Progenitor cell of endocrine pancreas (in vitro differentiated cells): Measurements from ENCODE around the gene TTC33. TPM values are rescaled to one million over a fixed set of nuclear protein-coding genes. Genes with fewer than 3 reads are reported as not detected.

Experiments
- DNase-seq: peaks from one replicate; pipeline ENCODE4 v3.0.0; 2021; ENCODE audit warnings: low spot score; ENCODE audit not compliant: unreplicated experiment
- H3K27ac Mint-ChIP-seq: 2 replicates; pipeline ENCODE4 v1.8.0; 2021; ENCODE audit warnings: mild to moderate bottlenecking, moderate library complexity, mixed read lengths
- H3K27me3 Mint-ChIP-seq: 2 replicates; pipeline ENCODE4 v1.8.0; 2021; ENCODE audit warnings: mixed read lengths
- H3K36me3 Mint-ChIP-seq: 2 replicates; pipeline ENCODE4 v1.8.0; 2022; ENCODE audit warnings: mixed read lengths; ENCODE audit not compliant: insufficient read depth
- H3K4me1 Mint-ChIP-seq: 2 replicates; pipeline ENCODE4 v1.8.0; 2021; ENCODE audit warnings: low read depth, mixed read lengths
- H3K4me3 Mint-ChIP-seq: 2 replicates; pipeline ENCODE4 v1.8.0; 2021; ENCODE audit warnings: low read depth, mild to moderate bottlenecking, moderate library complexity, mixed read lengths
- H3K9me3 Mint-ChIP-seq: 2 replicates; pipeline ENCODE4 v1.8.0; 2021; ENCODE audit warnings: low read depth, mixed read lengths
- CTCF ChIP-seq: fragments of 200-600 bp; sonication (generic); IDR thresholded peaks from one replicate; pipeline ENCODE4 v1.5.0; 2021; ENCODE audit warnings: antibody characterized with exemption, mild to moderate bottlenecking; ENCODE audit not compliant: unreplicated experiment
- total RNA-seq: library from RNA; stranded (reverse); gene quantifications from 2 replicates; pipeline ENCODE4 v1.2.1, GENCODE V29; 2021

The TTC33 gene
- total RNA-seq, 1 donor from 2014 or later, result 25.4 TPM

- no peak overlapping the region for H3K27ac Mint-ChIP-seq
These were observed 168.4 kb downstream of the TTC33 start for GRCh38 chr5:40587376-40587775.

GRCh38 chr5:40585537-40586267 is 170.1 kb downstream of the TTC33 start:
- Mint-ChIP-seq H3K9me3 (peaks cover 4% of the 10 kb centered on the region), H3K27me3 (no peaks in the 10 kb centered on the region), H3K4me3 (no peak overlapping the region), H3K4me1 (peaks cover 3% of the 10 kb centered on the region), H3K36me3 (no peaks in the 10 kb centered on the region), H3K27ac (no peak overlapping the region)
- DNase-seq, result no peak
- TF ChIP-seq CTCF, result no peak

More at GRCh38 chr5:40587376-40587775, 168.4 kb downstream of the TTC33 start:
- Mint-ChIP-seq H3K27me3 (no peaks in the 10 kb centered on the region), H3K4me1 (peaks cover 8% of the 10 kb centered on the region), H3K9me3 (peaks cover 7% of the 10 kb centered on the region), H3K4me3 (no peak overlapping the region), H3K36me3 (no peaks in the 10 kb centered on the region)
- TF ChIP-seq CTCF, result no peak
- no peak for DNase-seq

GRCh38 chr5:40584054-40584453 is 171.7 kb downstream of the TTC33 start:
- Mint-ChIP-seq H3K4me1 (peaks cover 3% of the 10 kb centered on the region), H3K36me3 (no peaks in the 10 kb centered on the region), H3K27me3 (no peaks in the 10 kb centered on the region), H3K27ac (no peak overlapping the region), H3K4me3 (no peak overlapping the region), H3K9me3 (no peaks in the 10 kb centered on the region)
- no peak for TF ChIP-seq CTCF
- DNase-seq, result no peak

GRCh38 chr5:40578501-40579451 is 177.0 kb downstream of the TTC33 start:
- Mint-ChIP-seq H3K4me3 (no peak overlapping the region), H3K27me3 (no peaks in the 10 kb centered on the region)

More at GRCh38 chr5:40578501-40579451, 177.0 kb downstream of the TTC33 start:
- H3K4me1 Mint-ChIP-seq, result peaks cover 4% of the 10 kb centered on the region
- DNase-seq, result no peak
- no peak for TF ChIP-seq CTCF
- no peaks in the 10 kb centered on the region for H3K9me3 Mint-ChIP-seq
- H3K36me3 Mint-ChIP-seq, result no peaks in the 10 kb centered on the region
- no peak overlapping the region for H3K27ac Mint-ChIP-seq
